ENCODE data around the gene TBC1D25. TPM values are rescaled to one million over a fixed set of nuclear protein-coding genes. Genes with fewer than 3 reads are reported as not detected.

TBC1D25 gene
- polyA plus RNA-seq, 3 donors: 7.6 to 12.8 (median 9.5) TPM

- DNase-seq (ENCODE audit: extremely low read depth in 1 of 11, low read depth in 9 of 11, low spot score in 4 of 11): no peak
Observed at GRCh38 chrX:48589482-48590162, 50.1 kb downstream of the TBC1D25 start.

DNA sequence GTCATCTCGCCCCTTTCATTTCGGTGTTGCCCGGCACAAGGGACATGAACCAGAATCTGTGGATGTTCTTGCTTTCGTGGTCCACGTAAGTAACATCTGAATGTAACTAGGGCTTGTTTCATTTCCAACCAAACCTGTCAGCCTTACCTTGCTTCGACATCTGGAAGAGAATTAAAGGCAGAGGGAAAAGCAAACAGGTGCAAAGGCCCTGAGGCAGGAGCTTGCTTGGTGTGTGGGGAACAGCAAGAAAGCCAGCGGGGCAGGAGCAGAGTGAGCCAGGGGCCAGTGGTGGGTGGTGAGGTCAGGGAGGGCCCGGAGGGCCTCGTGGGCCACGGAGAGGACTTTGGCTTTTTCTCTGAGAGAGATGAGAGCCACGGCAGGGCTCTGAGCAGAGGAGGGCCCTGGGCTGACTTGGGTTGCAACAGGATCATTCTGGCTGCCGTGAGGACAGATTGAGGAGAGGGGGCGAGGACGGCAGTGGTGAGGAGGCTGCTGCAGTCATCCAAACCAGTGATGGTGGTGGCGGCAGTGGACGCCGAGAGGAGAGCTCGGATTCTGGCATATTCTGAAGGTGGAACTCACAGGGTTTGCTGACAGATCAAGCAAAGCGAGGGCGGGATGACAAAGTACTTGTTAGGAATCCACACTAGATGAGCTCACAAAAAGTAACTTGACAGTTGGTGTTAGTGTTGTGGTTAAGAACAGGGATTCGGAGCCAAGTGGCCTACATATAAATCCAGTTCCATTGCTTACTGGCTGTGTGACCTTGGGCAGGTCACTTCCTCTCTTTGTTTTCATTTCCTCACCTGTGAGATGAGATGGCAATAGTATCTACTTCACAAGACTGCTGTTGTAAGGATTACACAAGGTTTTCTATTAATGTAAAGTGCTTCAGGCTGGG, 50.9 kb downstream of the TBC1D25 start:
- no peak for DNase-seq (ENCODE audit: extremely low read depth in 1 of 11, low read depth in 9 of 11, low spot score in 4 of 11)

DNA sequence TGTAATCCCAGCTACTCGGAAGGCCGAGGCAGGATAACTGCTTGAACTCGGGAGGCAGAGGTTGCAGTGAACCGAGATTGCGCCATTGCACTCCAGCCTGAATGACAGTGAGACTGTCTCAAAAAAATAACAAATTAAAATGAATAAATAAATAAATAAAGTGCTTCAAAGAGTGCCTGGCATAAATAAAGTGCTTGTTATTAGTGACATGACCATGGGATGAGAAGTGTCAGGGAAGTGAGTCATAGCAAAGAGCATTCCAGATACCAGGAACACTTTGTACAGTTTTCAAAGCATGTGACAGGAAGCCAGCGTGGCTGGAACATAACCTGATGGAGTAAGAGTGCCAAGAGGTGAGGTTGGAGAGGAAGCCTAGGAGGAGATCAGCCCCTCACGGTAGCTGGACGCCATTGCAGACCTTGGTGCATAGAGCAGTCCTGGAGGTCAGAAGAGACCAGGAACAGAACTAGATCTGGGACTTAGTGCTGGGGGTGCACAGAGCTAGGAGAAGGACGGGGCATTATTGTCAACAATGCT, 51.8 kb downstream of the TBC1D25 start:
- DNase-seq (ENCODE audit: extremely low read depth in 1 of 11, low read depth in 9 of 11, low spot score in 4 of 11): no peak

DNA sequence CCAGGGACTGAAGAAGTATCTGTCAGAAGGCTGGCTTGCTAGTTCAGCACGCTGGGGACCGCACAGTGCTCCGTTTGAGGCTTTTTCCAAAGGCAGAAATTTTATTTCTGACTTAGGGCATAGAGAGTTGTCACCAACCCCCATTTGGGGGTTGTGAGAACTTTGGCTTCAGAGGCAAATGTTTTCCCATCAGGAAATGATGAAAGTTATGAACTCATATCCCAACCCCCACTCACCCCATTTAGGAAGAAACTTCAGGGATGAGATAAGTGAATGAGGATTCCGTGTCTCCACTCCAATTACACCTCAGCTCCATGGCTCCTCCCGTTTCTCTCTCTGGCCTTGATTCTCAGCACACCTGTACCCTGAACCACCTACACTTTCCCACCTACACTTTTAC, 53.5 kb downstream of the TBC1D25 start:
- DNase-seq (ENCODE audit: extremely low read depth in 1 of 11, low read depth in 9 of 11, low spot score in 4 of 11): no peak

- DNase-seq (ENCODE audit: extremely low read depth in 1 of 11, low read depth in 9 of 11, low spot score in 4 of 11): no peak
Observed at GRCh38 chrX:48595929-48596328, 56.4 kb downstream of the TBC1D25 start.

GRCh38 chrX:48597353-48598264, 58.1 kb downstream of the TBC1D25 start, which contains the start of gene WDR13:
Gene WDR13, plus strand, starts transcription at chrX:48597492. Its CDS starts 505 bp downstream, at chrX:48597997.
- DNase-seq (ENCODE audit: extremely low read depth in 1 of 11, low read depth in 9 of 11, low spot score in 4 of 11): peak; percentile 77 to 90 (median 87)

GRCh38 chrX:48598614-48599013, 59.1 kb downstream of the TBC1D25 start:
- DNase-seq (ENCODE audit: extremely low read depth in 1 of 11, low read depth in 9 of 11, low spot score in 4 of 11): no peak

DNA sequence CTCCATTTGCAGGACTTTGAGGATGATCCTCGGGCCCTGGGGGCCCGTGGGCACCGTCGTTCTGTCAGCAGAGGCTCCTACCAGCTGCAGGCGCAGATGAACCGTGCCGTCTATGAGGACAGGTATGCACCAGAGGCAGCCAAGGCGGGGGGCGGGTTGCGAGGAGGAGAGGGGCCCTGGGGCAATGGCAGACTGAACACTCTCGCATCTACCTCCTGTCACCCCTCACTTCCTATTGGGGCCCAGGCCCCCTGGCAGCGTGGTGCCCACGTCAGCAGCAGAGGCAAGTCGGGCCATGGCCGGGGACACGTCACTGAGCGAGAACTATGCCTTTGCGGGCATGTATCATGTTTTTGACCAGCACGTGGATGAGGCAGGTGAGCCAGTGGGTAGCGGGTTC, 59.8 kb downstream of the TBC1D25 start:
- no peak for DNase-seq (ENCODE audit: extremely low read depth in 1 of 11, low read depth in 9 of 11, low spot score in 4 of 11)

GRCh38 chrX:48600226-48600625, 60.7 kb downstream of the TBC1D25 start:
- DNase-seq (ENCODE audit: extremely low read depth in 1 of 11, low read depth in 9 of 11, low spot score in 4 of 11): no peak

DNA sequence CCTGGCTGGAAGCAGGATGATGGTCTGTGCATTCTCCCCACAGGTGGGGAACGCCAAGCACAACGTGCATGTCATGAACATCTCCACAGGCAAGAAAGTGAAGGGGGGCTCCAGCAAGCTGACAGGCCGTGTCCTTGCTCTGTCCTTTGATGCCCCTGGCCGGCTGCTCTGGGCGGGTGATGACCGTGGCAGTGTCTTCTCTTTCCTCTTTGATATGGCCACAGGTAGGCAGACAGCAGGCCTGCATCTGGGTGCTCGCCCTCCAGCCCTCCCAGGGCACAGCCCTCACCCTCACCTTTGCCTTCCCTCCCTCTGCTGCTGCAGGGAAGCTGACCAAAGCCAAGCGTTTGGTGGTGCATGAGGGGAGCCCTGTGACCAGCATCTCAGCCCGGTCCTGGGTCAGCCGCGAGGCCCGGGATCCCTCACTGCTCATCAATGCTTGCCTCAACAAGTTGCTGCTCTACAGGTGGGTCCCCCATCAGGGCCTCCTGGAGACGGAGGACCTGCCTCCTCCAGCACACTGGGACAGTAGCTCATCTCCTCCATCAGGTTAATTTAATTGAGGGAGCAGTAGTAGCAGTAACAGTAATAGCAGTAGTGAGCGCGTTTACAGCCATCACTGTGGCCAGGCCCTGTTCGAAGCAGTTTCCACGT, 62.4 kb downstream of the TBC1D25 start:
- no peak for DNase-seq (ENCODE audit: extremely low read depth in 1 of 11, low read depth in 9 of 11, low spot score in 4 of 11)

DNA sequence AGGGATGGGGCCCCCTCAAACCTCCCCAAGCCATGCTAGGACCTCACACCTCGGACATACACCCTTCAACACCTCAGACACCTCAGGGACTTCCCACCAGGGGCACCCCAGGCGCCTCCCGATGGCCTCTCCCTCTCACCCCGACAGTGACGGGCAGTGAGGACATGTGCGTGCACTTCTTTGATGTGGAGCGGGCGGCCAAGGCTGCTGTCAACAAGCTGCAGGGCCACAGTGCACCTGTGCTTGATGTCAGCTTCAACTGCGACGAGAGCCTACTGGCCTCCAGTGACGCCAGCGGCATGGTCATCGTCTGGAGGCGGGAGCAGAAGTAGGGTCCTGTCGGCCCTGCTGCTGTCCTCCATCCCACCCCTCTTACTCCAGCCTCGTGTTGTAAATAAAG, 65.2 kb downstream of the TBC1D25 start:
- DNase-seq (ENCODE audit: extremely low read depth in 1 of 11, low read depth in 9 of 11, low spot score in 4 of 11): no peak

DNA sequence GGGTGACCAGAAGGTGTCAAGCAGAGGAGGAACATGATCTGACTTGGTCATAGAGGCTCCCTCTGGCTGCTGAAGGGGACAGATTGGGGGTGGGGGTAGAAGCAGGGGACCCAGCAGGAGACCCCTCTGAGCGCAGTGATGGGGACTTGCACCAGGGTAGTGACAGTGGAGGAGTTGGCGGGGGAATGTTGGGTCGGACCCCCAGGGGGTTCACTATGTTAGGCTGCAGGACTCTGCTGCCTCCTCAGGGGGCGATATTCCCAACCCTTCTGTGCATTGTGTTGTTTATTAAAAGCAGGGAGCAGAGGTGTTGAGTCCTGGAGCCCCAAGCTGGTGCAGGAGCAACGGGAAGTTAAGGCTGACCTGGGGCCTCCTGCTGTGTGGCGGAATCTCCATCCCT, 66.6 kb downstream of the TBC1D25 start:
- DNase-seq (ENCODE audit: extremely low read depth in 1 of 11, low read depth in 9 of 11, low spot score in 4 of 11): no peak

DNA sequence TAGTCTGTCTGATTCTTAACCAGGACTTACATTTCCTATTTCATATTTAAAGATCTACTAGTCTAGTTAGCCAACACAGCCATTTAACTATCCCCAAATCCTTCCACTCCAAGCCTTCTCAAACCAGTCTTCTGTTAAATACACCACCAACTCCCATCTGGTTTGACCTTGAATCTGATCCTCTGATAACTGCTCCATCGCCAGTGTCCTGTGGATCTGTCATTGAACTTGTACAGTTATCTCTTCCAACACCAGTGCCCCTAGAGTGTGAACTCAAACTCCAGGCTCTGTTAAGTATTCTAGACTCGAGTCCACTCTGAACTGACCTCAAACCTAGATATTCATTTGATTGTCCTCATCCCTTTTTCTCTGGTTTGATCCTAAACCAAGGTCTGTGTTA, 72.2 kb downstream of the TBC1D25 start:
- no peak for DNase-seq (ENCODE audit: extremely low read depth in 1 of 11, low read depth in 9 of 11, low spot score in 4 of 11)

Other genes starting within 250 kb of the TBC1D25 start
- gene SSX3, start 183.0 kb upstream of the TBC1D25 start, polyA plus RNA-seq (ENCODE audit: insufficient read length in 3 of 3): not detected
- not detected for gene SSX4, start 156.2 kb upstream of the TBC1D25 start, polyA plus RNA-seq (ENCODE audit: insufficient read length in 3 of 3)
- gene SSX4B, start 127.8 kb upstream of the TBC1D25 start, polyA plus RNA-seq (ENCODE audit: insufficient read length in 3 of 3): not detected
- 1 to 10 TPM; 3.6 to 6.6 (median 5.8) TPM for gene SLC38A5, start 69.5 kb upstream of the TBC1D25 start, polyA plus RNA-seq (ENCODE audit: insufficient read length in 3 of 3)
- 10 to 100 TPM; 38.9 to 40.9 (median 40.1) TPM for gene FTSJ1, start 63.5 kb upstream of the TBC1D25 start, polyA plus RNA-seq (ENCODE audit: insufficient read length in 3 of 3)
- 1 to 10 TPM; 6.3 to 8.4 (median 6.8) TPM for gene PORCN, start 30.7 kb upstream of the TBC1D25 start, polyA plus RNA-seq (ENCODE audit: insufficient read length in 3 of 3)
- 10 to 100 TPM; 71.6 to 76.1 (median 75.9) TPM for gene EBP, start 17.9 kb upstream of the TBC1D25 start, polyA plus RNA-seq (ENCODE audit: insufficient read length in 3 of 3)
- 100 to 1,000 TPM; 288 to 387 (median 312) TPM for gene RBM3, start 34.8 kb downstream of the TBC1D25 start, polyA plus RNA-seq (ENCODE audit: insufficient read length in 3 of 3)
- gene WDR13, start 57.8 kb downstream of the TBC1D25 start, polyA plus RNA-seq (ENCODE audit: insufficient read length in 3 of 3): 100 to 1,000 TPM; 118 to 157 (median 145) TPM
- gene WAS, start 144.1 kb downstream of the TBC1D25 start, polyA plus RNA-seq (ENCODE audit: insufficient read length in 3 of 3): 1 to 10 TPM; 3.0 to 5.5 (median 3.9) TPM
- gene SUV39H1, start 157.0 kb downstream of the TBC1D25 start, polyA plus RNA-seq (ENCODE audit: insufficient read length in 3 of 3): 1 to 10 TPM; 5.5 to 7.6 (median 6.0) TPM
- gene GLOD5, start 222.0 kb downstream of the TBC1D25 start, polyA plus RNA-seq (ENCODE audit: insufficient read length in 3 of 3): 1 to 10 TPM; 1.3 to 1.6 (median 1.4) TPM
- gene GATA1, start 246.9 kb downstream of the TBC1D25 start, polyA plus RNA-seq (ENCODE audit: insufficient read length in 3 of 3): under 1 TPM; 0.45 to 0.76 (median 0.66) TPM